Upper lobe of left lung (tissue), 4 donors: ENCODE data around the gene EMX1.

Experiments used
- EP300 ChIP-seq, 4 donors: sonication (generic); formaldehyde crosslinking; IDR thresholded peaks; one replicate each; pipeline ENCODE4 v1.5.1; 2017; ENCODE audit warnings: antibody characterized with exemption in 4 of 4, control low read depth in 2 of 4
- POLR2A ChIP-seq, 4 donors: fragments of 450-650 bp; IDR thresholded peaks; one replicate each; pipeline ENCODE4 v1.5.1; 2016 to 2017; ENCODE audit warnings: antibody characterized with exemption in 4 of 4, mild to moderate bottlenecking in 2 of 4
- POLR2AphosphoS5 ChIP-seq, 2 donors: sonication (generic); formaldehyde crosslinking; IDR thresholded peaks; one replicate each; pipeline ENCODE4 v1.5.1; 2017; ENCODE audit warnings: antibody characterized with exemption in 2 of 2
- TF ChIP-seq, protein P1 (sequence below), 6 experiments: fragments of 450-650 bp in 4 of 6; fragments of 200-600 bp in 2 of 6; sonication (generic) in 2 of 6; IDR thresholded peaks; one replicate each; pipeline ENCODE4 v1.5.1; 2016 to 2019; ENCODE audit warnings: antibody characterized with exemption in 6 of 6

DNA sequence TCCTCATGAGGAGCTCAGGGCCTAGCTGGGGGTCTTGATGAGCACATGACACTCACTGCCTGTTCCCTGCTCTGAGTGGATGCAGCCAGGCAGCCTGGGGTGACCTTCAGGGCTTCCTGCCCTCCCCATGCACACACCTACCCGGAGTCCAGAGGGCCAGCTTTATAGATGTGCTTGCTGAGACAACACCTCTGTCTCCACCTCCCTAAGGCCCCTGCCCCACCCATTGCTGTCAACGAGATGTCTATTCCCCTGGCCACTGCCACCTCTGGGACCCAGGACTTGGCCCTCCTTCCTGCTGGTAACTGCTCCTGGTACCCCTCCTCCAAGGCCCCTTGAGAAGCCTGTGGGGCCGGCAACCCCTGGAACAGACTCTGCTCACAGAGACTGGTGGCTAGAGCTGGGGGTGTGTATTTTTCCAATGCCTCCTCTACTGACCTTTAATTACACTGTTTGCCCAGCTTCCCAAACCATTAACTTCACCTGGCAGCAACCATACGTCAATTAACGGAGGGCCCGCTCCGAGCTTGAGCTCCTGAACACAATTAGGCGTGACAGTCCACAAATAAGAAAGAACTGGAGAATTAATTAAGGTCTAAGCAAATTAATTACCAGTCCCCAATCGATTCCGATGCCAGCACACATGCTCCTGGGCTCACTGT lies 66.3 kb downstream of the EMX1 start:
- TF ChIP-seq POLR2A (IDR thresholded peaks at IDR 0.05) (no peak), EP300 (IDR thresholded peaks at IDR 0.05) (no peak), POLR2AphosphoS5 (IDR thresholded peaks at IDR 0.05) (no peak)
- TF ChIP-seq, protein P1, sequence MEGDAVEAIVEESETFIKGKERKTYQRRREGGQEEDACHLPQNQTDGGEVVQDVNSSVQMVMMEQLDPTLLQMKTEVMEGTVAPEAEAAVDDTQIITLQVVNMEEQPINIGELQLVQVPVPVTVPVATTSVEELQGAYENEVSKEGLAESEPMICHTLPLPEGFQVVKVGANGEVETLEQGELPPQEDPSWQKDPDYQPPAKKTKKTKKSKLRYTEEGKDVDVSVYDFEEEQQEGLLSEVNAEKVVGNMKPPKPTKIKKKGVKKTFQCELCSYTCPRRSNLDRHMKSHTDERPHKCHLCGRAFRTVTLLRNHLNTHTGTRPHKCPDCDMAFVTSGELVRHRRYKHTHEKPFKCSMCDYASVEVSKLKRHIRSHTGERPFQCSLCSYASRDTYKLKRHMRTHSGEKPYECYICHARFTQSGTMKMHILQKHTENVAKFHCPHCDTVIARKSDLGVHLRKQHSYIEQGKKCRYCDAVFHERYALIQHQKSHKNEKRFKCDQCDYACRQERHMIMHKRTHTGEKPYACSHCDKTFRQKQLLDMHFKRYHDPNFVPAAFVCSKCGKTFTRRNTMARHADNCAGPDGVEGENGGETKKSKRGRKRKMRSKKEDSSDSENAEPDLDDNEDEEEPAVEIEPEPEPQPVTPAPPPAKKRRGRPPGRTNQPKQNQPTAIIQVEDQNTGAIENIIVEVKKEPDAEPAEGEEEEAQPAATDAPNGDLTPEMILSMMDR (IDR thresholded peaks at IDR 0.05) = no peak
